ENCODE measurements around the gene MEPE.

The MEPE gene, protein sequence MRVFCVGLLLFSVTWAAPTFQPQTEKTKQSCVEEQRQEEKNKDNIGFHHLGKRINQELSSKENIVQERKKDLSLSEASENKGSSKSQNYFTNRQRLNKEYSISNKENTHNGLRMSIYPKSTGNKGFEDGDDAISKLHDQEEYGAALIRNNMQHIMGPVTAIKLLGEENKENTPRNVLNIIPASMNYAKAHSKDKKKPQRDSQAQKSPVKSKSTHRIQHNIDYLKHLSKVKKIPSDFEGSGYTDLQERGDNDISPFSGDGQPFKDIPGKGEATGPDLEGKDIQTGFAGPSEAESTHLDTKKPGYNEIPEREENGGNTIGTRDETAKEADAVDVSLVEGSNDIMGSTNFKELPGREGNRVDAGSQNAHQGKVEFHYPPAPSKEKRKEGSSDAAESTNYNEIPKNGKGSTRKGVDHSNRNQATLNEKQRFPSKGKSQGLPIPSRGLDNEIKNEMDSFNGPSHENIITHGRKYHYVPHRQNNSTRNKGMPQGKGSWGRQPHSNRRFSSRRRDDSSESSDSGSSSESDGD

DNA sequence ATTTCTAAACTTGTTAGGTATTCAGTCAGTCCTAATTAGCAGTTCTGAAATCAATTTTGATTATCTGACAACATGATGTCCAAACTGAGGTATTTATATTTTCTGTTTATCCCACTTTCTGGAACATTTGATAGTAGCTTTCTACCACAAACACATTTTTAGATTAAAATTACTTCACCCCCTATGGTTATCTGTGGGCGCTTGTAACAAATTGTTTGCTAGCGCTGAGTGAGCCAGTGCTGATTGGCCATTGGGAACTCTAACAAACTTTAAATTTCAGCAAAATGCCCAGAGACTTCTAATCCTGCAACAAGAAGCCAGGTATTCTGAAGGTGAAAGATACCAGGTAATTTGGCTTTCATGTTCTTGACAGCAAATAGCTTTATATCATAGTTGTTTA, at the start of gene MEPE:
Gene MEPE, plus strand, starts transcription at position 301 of the 400 bp plus-strand sequence. CDS start 1,746 bp downstream, outside the sequence.
- TF ChIP-seq CTCF (IDR thresholded peaks at IDR 0.05; ENCODE audit: extremely low read depth, missing control alignments), result no peak
- DNase-seq (ENCODE audit: low spot score), result no peak

GRCh38 chr4:87783781-87784180, 49.0 kb upstream of the MEPE start:
- TF ChIP-seq CTCF (IDR thresholded peaks at IDR 0.05; ENCODE audit: extremely low read depth, missing control alignments), result no peak
- DNase-seq (ENCODE audit: low spot score), result no peak

DNA sequence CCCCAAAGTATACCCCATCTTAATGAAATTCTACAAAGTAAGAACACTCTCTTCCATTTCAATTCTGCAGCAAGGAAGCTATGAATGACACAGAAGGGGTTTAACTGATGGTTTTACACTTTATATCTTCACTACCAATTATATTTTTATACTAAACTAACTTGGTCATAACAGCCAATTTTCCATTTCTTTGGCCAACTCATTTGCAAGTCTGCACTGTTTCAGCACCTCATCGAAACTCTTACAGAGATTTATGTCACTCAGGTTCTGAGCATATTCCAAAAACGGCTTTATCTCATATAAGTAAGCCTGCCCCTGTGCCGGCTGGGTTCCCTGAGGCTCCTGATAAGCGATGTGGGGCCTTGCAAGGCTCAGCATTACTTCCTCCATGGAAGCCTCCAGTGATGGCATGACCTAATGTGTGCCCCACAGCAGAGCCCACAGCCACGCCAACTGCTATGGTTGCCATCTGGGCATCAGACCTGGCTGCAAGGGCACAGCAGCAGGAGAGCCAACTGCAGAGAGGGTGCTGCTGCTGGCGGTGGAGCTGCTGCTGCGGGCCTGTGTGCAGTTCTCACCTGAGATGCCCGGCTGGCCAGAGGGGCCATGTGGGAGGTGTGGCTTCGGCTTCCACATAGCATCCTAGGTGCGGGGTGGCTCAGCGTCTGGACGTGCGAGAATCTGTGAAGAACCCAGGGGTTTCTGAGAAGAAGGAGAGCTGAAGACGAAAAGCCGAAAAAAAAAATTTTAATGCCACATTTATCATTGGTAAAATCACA, 46.8 kb upstream of the MEPE start:
- no peak for DNase-seq (ENCODE audit: low spot score)
- no peak for TF ChIP-seq CTCF (IDR thresholded peaks at IDR 0.05; ENCODE audit: extremely low read depth, missing control alignments)

- TF ChIP-seq CTCF (IDR thresholded peaks at IDR 0.05; ENCODE audit: extremely low read depth, missing control alignments), result no peak
Measured at GRCh38 chr4:87799301-87800113, 33.3 kb upstream of the MEPE start, which contains the start of gene IBSP. IBSP (plus strand) TSS chr4:87799554; CDS start chr4:87802362, 2,808 bp downstream.

DNA sequence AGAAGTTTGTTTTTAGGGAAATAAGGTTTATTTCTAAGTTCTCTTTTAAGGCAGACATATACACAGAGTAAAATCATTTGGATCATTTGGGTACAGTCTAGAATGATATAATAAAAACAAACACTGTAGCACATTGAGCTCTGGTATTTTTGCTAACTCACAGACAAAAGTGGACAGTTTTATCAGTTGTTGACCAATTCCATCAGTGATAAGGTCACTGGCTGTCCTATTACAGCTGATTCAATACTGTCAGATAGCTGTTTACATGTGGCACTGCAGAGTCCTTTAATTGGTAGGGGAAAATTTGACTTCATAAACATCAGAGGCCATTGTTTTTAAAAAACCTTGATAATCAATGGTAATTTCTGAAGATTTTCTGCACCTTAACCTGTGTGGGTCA, 29.9 kb upstream of the MEPE start:
- TF ChIP-seq CTCF (IDR thresholded peaks at IDR 0.05; ENCODE audit: extremely low read depth, missing control alignments), result no peak
- no peak for DNase-seq (ENCODE audit: low spot score)

More at GRCh38 chr4:87799301-87800113, 33.3 kb upstream of the MEPE start, which contains the start of gene IBSP:
- DNase-seq (ENCODE audit: low spot score), result no peak

- no peak for TF ChIP-seq CTCF (IDR thresholded peaks at IDR 0.05; ENCODE audit: extremely low read depth, missing control alignments)
- DNase-seq (ENCODE audit: low spot score), result no peak
Measured at GRCh38 chr4:87803421-87803820, 29.3 kb upstream of the MEPE start.
